HG03039 (cell line): ENCODE measurements around the gene PRKD1.
A peak's percentile ranks its signal among the peaks of the same experiment; 100 is the strongest.
"Not testable (repeated sequence)": the region's sequence is repeated elsewhere in the genome, so short reads cannot be mapped to it uniquely, and the experiment has no call there.

Experiments
- ATAC-seq: cut with Tn5 transposase; IDR thresholded peaks from one replicate; pipeline ENCODE4 v1.9.1; 2021; ENCODE audit warnings: mild to moderate bottlenecking, moderate library complexity; ENCODE audit not compliant: unreplicated experiment

PRKD1 gene

GRCh38 chr14:29900609-29901350, 26.9 kb downstream of the PRKD1 start:
- ATAC-seq, result no peak

GRCh38 chr14:29898470-29898869, 29.2 kb downstream of the PRKD1 start:
- no peak for ATAC-seq

GRCh38 chr14:29897181-29897580, 30.5 kb downstream of the PRKD1 start:
- no peak for ATAC-seq

- ATAC-seq, result no peak
Observed at GRCh38 chr14:29896354-29896821, 31.3 kb downstream of the PRKD1 start.

- ATAC-seq, result no peak
Observed at GRCh38 chr14:29895591-29896083, 32.0 kb downstream of the PRKD1 start.

- no peak for ATAC-seq
Observed at GRCh38 chr14:29893989-29894388, 33.7 kb downstream of the PRKD1 start.

GRCh38 chr14:29892327-29892726, 35.3 kb downstream of the PRKD1 start:
- ATAC-seq, result no peak

GRCh38 chr14:29885988-29886387, 41.7 kb downstream of the PRKD1 start:
- no peak for ATAC-seq

- no peak for ATAC-seq
Observed at GRCh38 chr14:29868000-29868399, 59.6 kb downstream of the PRKD1 start.

- ATAC-seq, result no peak
Observed at GRCh38 chr14:29865299-29865698, 62.3 kb downstream of the PRKD1 start.

GRCh38 chr14:29861996-29862395, 65.7 kb downstream of the PRKD1 start:
- ATAC-seq, result no peak

- ATAC-seq, result peak; percentile 86
Observed at GRCh38 chr14:29858299-29858698, 69.3 kb downstream of the PRKD1 start.

- peak; percentile 70 for ATAC-seq
Observed at GRCh38 chr14:29857551-29857950, 70.1 kb downstream of the PRKD1 start.

GRCh38 chr14:29856516-29856915, 71.1 kb downstream of the PRKD1 start:
- ATAC-seq, result no peak

- ATAC-seq, result not testable (repeated sequence)
Observed at GRCh38 chr14:29853691-29854090, 74.0 kb downstream of the PRKD1 start.

GRCh38 chr14:29853272-29853671, 74.4 kb downstream of the PRKD1 start:
- ATAC-seq, result no peak

GRCh38 chr14:29851397-29851796, 76.2 kb downstream of the PRKD1 start:
- no peak for ATAC-seq

GRCh38 chr14:29847056-29847380, 80.6 kb downstream of the PRKD1 start:
- ATAC-seq, result no peak

GRCh38 chr14:29846339-29847055, 81.2 kb downstream of the PRKD1 start:
- peak; percentile 76 for ATAC-seq

- no peak for ATAC-seq
Observed at GRCh38 chr14:29843981-29844380, 83.7 kb downstream of the PRKD1 start.

- no peak for ATAC-seq
Observed at GRCh38 chr14:29842228-29842627, 85.4 kb downstream of the PRKD1 start.

- ATAC-seq, result not testable (repeated sequence)
Observed at GRCh38 chr14:29840369-29840892, 87.2 kb downstream of the PRKD1 start.
